ENCODE results near the gene SLC6A8. TPM values are rescaled to one million over a fixed set of nuclear protein-coding genes. Genes with fewer than 3 reads are reported as not detected.
A peak's percentile ranks its signal among the peaks of the same experiment; 100 is the strongest.

SLC6A8 gene
- total RNA-seq, 8 experiments from 2014 or later: 8.9 to 55.9 (median 38.7) TPM

DNA sequence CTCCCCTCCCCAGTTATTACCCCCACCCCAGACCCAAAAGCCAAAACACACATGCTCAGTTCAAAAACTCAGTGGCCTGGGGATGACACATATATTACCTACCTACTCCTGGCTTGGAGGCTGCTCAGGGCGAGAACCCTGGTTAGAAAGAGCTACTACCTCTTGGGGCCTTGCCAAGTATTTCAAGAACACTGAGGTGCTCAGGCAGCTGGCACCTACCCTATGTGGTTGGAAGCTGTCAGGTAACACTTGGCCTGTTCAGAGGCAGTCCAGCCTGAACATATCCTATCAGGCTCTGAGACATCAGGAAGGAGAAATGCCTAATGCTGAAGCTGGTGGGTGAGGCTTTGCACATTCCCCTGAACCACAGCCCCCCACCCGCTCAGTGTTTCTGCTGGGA is 31.5 kb downstream of the SLC6A8 start:
- WGBS, 10 experiments: no CpG with 5 or more reads among the region's 2 CpGs
- in situ Hi-C loops (cut with MboI; ENCODE audit: low pct_unique_long_range_greater_than_20kb in 2 of 9, low sequenced_read_pairs in 9 of 9, unreplicated experiment in 9 of 9): no loop called here
- ATAC-seq (replicated peaks in 6 of 8): no peak
- H3K4me3 ChIP-seq: no peak overlapping the region
- H3K27ac ChIP-seq: no peak overlapping the region
- H3K4me1 ChIP-seq (replicated peaks in 1 of 2): peaks cover 9 to 13% of the 10 kb centered on the region in 2 donors

DNA sequence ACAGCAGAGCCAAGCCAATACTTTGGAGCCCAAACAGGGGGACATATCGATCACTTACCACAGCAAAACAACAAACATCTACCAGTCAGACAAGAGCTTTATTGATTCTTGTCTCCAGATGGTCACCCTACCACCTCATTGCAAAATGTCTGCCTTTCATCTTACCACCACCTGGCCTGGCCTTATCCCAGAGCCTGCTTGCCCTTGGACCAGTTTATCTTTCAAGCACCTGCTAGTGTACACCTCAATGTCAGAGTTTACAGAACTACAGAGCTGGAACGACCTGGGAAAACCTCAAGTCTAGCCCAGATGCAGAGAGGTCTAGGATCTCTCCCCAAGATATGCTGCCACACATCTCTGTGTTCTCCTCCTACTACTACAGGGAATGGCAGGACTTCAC is 32.0 kb downstream of the SLC6A8 start:
- ATAC-seq (replicated peaks in 6 of 8): no peak
- in situ Hi-C loops (cut with MboI; ENCODE audit: low pct_unique_long_range_greater_than_20kb in 2 of 9, low sequenced_read_pairs in 9 of 9, unreplicated experiment in 9 of 9): no loop called here
- Histone ChIP-seq H3K4me1 (replicated peaks in 1 of 2) (peaks cover 9 to 13% of the 10 kb centered on the region in 2 donors), H3K27ac (no peak overlapping the region), H3K4me3 (no peak overlapping the region)
- 20 to 22% methylated on average over 1 of the region's 2 CpGs; no CpG with 5 or more reads in 8 of the 10 experiments for WGBS, 10 experiments

DNA sequence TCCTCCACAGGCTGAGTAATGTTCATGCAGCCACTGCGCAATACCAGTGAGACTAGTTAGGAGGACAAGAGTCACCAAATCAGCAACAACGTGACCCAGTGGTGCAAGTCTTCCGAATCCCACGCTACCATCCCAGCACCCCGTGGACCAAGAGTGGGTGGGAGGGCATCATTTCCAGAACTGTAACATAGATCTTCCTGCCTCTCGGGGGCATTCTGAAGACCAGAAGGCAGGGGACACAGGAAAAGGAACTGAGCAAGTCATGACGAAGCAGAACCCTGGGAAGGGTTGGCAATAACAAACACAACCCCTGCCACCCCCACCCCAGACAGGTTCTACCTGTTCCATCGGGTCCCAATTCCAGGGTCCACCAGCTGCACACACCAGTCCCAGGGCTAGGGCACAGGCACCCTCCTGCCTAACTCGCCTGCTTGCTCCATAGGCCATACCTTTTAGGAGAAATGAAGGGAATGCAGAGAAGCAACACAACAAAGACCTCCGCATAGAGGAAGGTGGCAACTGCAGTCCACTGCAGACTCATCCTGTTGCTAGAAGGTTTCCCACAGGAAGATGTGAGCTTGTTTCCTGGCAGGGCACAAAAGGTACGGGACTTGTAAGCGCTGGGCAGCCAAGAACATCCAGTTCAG is 35.1 kb downstream of the SLC6A8 start:
- in situ Hi-C loops (cut with MboI; ENCODE audit: low pct_unique_long_range_greater_than_20kb in 2 of 9, low sequenced_read_pairs in 9 of 9, unreplicated experiment in 9 of 9): no loop called here
- 20 to 100% (median 60%) methylated on average over 1 to 4 of the region's 12 CpGs; no CpG with 5 or more reads in 5 of the 10 experiments for WGBS, 10 experiments
- H3K4me1 ChIP-seq (replicated peaks in 1 of 2): peaks cover 38 to 39% of the 10 kb centered on the region in 2 donors
- ATAC-seq (replicated peaks in 6 of 8): no peak
- peak overlapping the region; percentile 39 to 77 (median 69) for H3K4me3 ChIP-seq
- peak overlapping the region; percentile 78 to 91 for H3K27ac ChIP-seq

DNA sequence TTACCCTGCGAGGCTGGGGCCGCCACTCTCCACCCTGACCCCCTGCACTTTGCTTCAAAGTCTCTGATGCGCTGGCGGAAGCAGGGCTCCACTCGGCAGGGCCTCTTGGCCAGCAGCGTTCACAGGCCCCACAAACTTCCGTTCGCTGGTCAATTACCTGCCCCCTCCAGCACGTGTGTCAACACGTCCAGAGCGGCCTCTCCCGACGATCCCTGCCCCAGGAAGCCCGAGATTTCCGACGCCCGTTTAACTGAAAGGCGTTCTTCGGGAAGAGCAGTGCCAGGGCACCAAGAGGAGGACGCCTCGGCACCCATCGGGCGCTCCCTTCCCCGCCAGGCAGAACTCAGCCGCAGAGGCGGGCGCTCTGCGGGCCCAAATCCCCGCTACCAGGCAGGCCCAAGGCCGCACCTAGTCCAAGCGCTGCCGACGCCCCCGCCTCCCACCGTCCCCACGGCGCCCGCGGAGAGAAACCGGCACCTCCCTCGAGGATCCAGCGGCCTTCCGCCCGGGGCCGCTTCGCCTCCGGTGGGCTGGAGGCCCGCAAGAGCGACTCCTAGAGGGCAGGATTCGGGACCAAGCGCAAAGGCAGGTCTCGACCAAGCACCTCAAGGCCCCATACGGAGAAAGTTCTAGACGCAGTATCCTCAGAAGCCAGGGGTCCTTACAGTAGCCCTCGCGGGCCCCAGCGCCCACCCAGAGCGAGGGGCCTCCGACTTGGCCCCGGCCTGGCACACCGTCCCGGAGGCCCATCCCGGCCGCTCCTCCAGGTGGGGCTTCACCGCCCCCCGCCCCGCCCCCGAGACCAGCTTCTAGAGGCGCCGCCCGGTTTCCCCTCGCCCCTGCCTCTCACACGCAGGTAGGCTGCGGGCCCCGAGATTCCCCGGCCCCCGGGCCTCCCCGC is 35.9 kb downstream of the SLC6A8 start:
- Histone ChIP-seq H3K4me3 (peak overlapping the region; percentile 39 to 77 (median 69)), H3K27ac (peak overlapping the region; percentile 78 to 91), H3K4me1 (replicated peaks in 1 of 2) (peaks cover 38 to 39% of the 10 kb centered on the region in 2 donors)
- WGBS, 10 experiments: 31% methylated on average over 4 of the region's 78 CpGs; no CpG with 5 or more reads in 9 of the 10 experiments
- peak; percentile 4 to 58 (median 13) for ATAC-seq (replicated peaks in 6 of 8)
- in situ Hi-C loops (cut with MboI; ENCODE audit: low pct_unique_long_range_greater_than_20kb in 2 of 9, low sequenced_read_pairs in 9 of 9, unreplicated experiment in 9 of 9): no loop called here

DNA sequence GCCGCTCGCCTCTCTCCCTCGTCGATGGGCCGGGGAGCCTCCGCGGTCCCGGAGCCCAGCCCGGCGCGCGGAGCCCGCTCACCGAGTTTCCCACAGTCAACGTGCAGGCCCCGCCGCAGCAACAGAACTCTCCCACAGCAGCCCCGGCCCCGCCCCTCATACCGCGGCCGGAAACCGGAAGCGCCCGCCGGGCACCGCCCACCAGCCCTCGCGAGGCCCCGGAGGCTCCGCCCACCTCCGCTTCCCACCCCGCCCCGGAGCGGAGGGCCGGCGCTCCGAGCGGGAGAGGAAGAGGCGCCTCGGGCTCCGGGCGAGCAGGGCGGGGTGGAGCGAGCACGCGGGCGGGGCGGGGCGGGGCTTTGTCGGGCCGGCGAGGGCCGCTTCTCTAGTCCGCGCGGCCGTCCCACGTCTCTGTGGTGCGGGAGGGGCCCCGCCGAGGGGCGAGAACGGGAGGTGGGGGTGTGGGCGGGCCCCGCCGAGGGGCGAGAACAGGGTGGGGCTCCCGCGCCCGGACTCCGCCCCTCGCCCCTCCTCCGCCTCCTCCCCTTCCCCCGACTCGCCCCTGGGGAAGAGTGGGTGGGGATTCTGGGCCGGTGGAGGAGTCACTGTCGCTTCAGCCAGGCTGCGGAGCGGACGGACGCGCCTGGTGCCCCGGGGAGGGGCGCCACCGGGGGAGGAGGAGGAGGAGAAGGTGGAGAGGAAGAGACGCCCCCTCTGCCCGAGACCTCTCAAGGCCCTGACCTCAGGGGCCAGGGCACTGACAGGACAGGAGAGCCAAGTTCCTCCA is 36.7 kb downstream of the SLC6A8 start, which contains the start of the genes ABCD1 and BCAP31:
TSS of gene ABCD1 (plus strand) at position 605 of the 787 bp plus-strand sequence. CDS start 411 bp downstream, outside the sequence.
TSS of gene BCAP31 (minus strand) at position 136 of the 787 bp plus-strand sequence. CDS start 1,143 bp downstream, outside the sequence.
- Histone ChIP-seq H3K27ac (peak within 1 kb of the TSS; percentile 78 to 91), H3K4me3 (peak within 1 kb of the TSS; percentile 39 to 77 (median 69)), H3K4me1 (replicated peaks in 1 of 2) (peaks cover 38 to 39% of the 10 kb centered on the region in 2 donors)
- ATAC-seq (replicated peaks in 6 of 8): peak; percentile 59 to 88 (median 80)
- WGBS, 10 experiments: no CpG with 5 or more reads among the region's 88 CpGs
- in situ Hi-C loops (cut with MboI; ENCODE audit: low pct_unique_long_range_greater_than_20kb in 2 of 9, low sequenced_read_pairs in 9 of 9, unreplicated experiment in 9 of 9): no loop called here

DNA sequence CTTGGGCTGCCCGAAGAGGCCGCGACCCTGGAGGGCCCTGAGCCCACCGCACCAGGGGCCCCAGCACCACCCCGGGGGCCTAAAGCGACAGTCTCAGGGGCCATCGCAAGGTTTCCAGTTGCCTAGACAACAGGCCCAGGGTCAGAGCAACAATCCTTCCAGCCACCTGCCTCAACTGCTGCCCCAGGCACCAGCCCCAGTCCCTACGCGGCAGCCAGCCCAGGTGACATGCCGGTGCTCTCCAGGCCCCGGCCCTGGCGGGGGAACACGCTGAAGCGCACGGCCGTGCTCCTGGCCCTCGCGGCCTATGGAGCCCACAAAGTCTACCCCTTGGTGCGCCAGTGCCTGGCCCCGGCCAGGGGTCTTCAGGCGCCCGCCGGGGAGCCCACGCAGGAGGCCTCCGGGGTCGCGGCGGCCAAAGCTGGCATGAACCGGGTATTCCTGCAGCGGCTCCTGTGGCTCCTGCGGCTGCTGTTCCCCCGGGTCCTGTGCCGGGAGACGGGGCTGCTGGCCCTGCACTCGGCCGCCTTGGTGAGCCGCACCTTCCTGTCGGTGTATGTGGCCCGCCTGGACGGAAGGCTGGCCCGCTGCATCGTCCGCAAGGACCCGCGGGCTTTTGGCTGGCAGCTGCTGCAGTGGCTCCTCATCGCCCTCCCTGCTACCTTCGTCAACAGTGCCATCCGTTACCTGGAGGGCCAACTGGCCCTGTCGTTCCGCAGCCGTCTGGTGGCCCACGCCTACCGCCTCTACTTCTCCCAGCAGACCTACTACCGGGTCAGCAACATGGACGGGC is 37.5 kb downstream of the SLC6A8 start:
- H3K4me3 ChIP-seq: peak overlapping the region; percentile 39 to 77 (median 69)
- in situ Hi-C loops (cut with MboI; ENCODE audit: low pct_unique_long_range_greater_than_20kb in 2 of 9, low sequenced_read_pairs in 9 of 9, unreplicated experiment in 9 of 9): no loop called here
- 68% methylated on average over 2 of the region's 55 CpGs; no CpG with 5 or more reads in 9 of the 10 experiments for WGBS, 10 experiments
- H3K4me1 ChIP-seq (replicated peaks in 1 of 2): peaks cover 38 to 39% of the 10 kb centered on the region in 2 donors
- peak in 2 of 8 experiments; percentile 0 to 1 for ATAC-seq (replicated peaks in 6 of 8)
- peak overlapping the region; percentile 63 to 91 for H3K27ac ChIP-seq

DNA sequence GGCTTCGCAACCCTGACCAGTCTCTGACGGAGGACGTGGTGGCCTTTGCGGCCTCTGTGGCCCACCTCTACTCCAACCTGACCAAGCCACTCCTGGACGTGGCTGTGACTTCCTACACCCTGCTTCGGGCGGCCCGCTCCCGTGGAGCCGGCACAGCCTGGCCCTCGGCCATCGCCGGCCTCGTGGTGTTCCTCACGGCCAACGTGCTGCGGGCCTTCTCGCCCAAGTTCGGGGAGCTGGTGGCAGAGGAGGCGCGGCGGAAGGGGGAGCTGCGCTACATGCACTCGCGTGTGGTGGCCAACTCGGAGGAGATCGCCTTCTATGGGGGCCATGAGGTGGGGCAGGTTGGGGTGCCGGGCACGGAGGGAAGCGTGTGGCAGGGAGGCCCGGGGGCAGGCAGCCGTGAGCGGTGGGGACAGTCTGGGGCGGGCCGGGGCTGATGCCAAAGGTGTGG is 38.1 kb downstream of the SLC6A8 start:
- H3K4me1 ChIP-seq (replicated peaks in 1 of 2): peaks cover 38 to 39% of the 10 kb centered on the region in 2 donors
- 94% methylated on average over 3 of the region's 35 CpGs; no CpG with 5 or more reads in 9 of the 10 experiments for WGBS, 10 experiments
- in situ Hi-C loops (cut with MboI; ENCODE audit: low pct_unique_long_range_greater_than_20kb in 2 of 9, low sequenced_read_pairs in 9 of 9, unreplicated experiment in 9 of 9): no loop called here
- ATAC-seq (replicated peaks in 6 of 8): no peak
- H3K4me3 ChIP-seq: no peak overlapping the region
- H3K27ac ChIP-seq: peak overlapping the region; percentile 58 to 76

DNA sequence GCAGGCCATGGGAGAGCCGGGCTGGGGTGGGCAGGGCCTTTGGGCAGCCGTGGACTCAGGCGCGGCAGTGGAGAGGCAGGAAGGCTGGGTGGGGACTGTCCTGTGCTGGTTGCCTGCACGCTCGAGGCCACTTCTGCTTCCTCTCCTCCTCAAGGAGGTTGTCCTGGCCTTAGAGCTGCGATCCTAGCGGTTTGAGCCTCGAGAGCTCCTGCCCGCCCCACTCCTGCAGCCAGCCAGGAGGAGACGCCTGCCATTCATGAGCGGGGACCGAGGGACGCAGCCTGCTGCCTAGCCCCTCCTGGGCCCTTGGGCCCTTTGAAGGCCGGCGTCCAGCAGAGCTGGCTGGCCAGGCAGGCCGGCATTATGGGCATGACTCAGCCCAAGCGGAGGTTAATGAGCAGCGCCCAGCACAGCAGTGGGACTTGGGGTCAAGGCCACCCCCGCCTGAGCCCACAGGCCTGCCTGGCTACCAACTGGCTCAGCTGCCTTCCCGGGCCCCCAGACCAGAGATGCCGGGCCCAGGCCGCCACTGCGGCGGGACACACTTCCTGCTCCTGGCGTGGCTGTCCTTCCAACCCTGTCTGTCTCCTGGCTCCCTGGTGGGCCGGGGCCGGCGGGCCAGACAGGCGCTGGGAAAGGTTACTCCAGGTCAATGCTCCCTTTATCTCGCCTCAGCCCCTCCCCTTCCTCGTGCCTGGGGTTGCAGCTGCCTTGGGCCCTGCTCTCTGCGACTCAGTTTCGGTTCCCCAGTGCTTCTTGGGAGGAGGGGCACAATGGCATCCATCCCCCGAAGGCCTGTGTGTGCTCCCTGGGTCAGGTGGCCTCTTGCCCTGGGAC is 38.8 kb downstream of the SLC6A8 start:
- ATAC-seq (replicated peaks in 6 of 8): peak in 7 of 8 experiments; percentile 10 to 46 (median 25)
- Histone ChIP-seq H3K27ac (peak overlapping the region; percentile 58 to 76), H3K4me1 (replicated peaks in 1 of 2) (peaks cover 38 to 39% of the 10 kb centered on the region in 2 donors), H3K4me3 (peak overlapping the region; percentile 4 to 26 (median 18))
- in situ Hi-C loops (cut with MboI; ENCODE audit: low pct_unique_long_range_greater_than_20kb in 2 of 9, low sequenced_read_pairs in 9 of 9, unreplicated experiment in 9 of 9): no loop called here
- WGBS, 10 experiments: 7 to 39% methylated on average over 3 to 15 of the region's 35 CpGs; no CpG with 5 or more reads in 8 of the 10 experiments

DNA sequence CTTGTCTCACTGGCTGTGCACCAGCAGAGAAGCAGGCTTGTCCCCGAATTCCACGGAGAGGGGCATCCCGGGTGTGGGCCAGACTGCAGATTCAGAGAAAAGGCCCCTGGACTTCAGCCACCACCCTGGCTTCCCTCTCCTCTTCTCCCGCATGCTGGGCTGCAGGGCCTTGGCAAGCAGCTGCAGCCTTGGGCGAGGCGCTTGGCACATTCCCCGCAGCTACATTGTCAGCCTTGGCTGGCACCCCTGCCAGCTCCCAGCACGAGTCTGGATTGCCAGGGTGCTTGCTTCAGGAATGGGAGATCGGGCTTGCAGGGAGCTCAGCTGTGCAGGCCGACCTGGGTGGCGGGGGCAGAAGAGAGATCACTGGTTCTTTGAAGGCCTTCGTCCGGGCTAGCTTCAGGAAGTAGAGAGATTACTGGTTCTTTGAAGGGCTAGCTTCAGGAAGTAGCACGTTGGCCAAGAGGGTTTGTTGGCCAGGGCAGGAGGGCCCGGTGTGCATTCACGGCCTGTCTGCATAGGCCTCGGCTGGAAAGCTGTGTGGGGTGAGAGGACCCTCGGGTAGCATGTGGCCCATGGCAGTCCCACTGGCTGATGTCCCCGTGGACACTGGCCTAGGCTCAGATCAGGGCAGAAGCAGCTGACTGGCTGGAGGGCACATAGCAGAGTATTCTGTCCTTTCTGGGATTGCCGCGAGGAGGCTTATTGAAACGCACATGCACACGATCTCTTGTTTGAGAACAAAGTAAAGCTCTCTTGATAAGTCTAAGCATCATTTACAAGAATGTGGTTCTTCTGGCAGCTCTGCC is 39.6 kb downstream of the SLC6A8 start:
- 48 to 59% methylated on average over 6 to 15 of the region's 23 CpGs; no CpG with 5 or more reads in 8 of the 10 experiments for WGBS, 10 experiments
- in situ Hi-C loops (cut with MboI; ENCODE audit: low pct_unique_long_range_greater_than_20kb in 2 of 9, low sequenced_read_pairs in 9 of 9, unreplicated experiment in 9 of 9): no loop called here

DNA sequence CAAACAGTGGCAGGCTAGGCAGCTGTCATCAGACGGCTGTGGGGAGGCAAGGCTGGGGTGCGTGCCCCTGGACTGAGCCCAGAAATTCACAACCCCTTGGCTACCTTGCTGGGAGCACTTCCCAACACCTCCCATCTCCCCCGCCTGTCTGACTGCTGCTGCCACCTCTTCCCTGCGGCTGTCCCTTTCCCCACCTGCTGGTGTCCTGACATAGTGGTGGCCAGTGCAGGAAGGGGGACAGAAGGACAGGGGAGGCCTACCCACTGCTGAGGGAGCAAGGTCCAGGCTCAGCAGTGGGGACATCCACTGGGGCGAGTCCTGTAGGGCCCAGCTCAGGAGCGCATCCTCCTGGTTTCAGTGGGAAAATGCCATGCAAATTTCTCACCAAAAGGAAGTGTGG is 40.4 kb downstream of the SLC6A8 start:
- Histone ChIP-seq H3K27ac (no peak overlapping the region), H3K4me1 (replicated peaks in 1 of 2) (peaks cover 26 to 30% of the 10 kb centered on the region in 2 donors), H3K4me3 (no peak overlapping the region)
- ATAC-seq (replicated peaks in 6 of 8): no peak
- in situ Hi-C loops (cut with MboI; ENCODE audit: low pct_unique_long_range_greater_than_20kb in 2 of 9, low sequenced_read_pairs in 9 of 9, unreplicated experiment in 9 of 9): no loop called here
- WGBS, 10 experiments: 51 to 78% methylated on average over 4 of the region's 6 CpGs; no CpG with 5 or more reads in 8 of the 10 experiments

More for the DNA sequence above, 39.6 kb downstream of the SLC6A8 start:
- peaks cover 34% of the 10 kb centered on the region in 2 donors for H3K4me1 ChIP-seq (replicated peaks in 1 of 2)
- peak overlapping the region; percentile 4 to 76 for H3K27ac ChIP-seq
- peak in 1 of 8 experiments; percentile 3 for ATAC-seq (replicated peaks in 6 of 8)
- H3K4me3 ChIP-seq: peak overlapping the region in 3 of 5 donors; percentile 18 to 26 (median 26)

Measured in motor neuron (in vitro differentiated cells).